K562 (cell line): Measurements from ENCODE around the gene DCLK3.

ENCODE experiments used
- BMI1 ChIP-seq: fragments of 150-350 bp; IDR thresholded peaks from 2 replicates; pipeline ENCODE4 v1.6.1; 2014; ENCODE audit warnings: low read length
- CBX3 ChIP-seq, 2 experiments: IDR thresholded peaks; 1 replicate in 1 of 2; 2 replicates in 1 of 2; pipeline ENCODE4 v1.6.1; 2012; ENCODE audit warnings: inconsistent platforms in 2 of 2, low read length in 2 of 2, borderline replicate concordance in 1 of 2, control low read depth in 1 of 2
- EP300 ChIP-seq: IDR thresholded peaks from 2 replicates; pipeline ENCODE4 v1.6.1; 2012; ENCODE audit warnings: low read length, improper control_type of control experiment
- EZH2 ChIP-seq: IDR thresholded peaks from 2 replicates; pipeline ENCODE4 v1.6.1; 2012; ENCODE audit warnings: low read depth, mild to moderate bottlenecking, inconsistent platforms, low read length, borderline replicate concordance
- KLF16 ChIP-seq: IDR thresholded peaks from 2 replicates; pipeline ENCODE4 v1.6.1; 2016; ENCODE audit warnings: antibody characterized with exemption
- NELFE ChIP-seq: IDR thresholded peaks from 2 replicates; pipeline ENCODE4 v1.6.1; 2011; ENCODE audit warnings: mild to moderate bottlenecking; ENCODE audit not compliant: insufficient read depth, insufficient read length
- SAP30 ChIP-seq: fragments of 200-600 bp; sonication (generic); IDR thresholded peaks from 2 replicates; pipeline ENCODE4 v1.6.1; 2012; ENCODE audit warnings: borderline replicate concordance, low read depth, mild to moderate bottlenecking, moderate library complexity, low read length, control low read depth, inconsistent platforms; ENCODE audit not compliant: insufficient read depth, poor library complexity, severe bottlenecking

- no peak for TF ChIP-seq EP300
- TF ChIP-seq KLF16 = no peak
- no peak for TF ChIP-seq NELFE
- TF ChIP-seq BMI1 = no peak
- TF ChIP-seq SAP30 = no peak
- TF ChIP-seq EZH2 = no peak
- TF ChIP-seq CBX3 (IDR thresholded peaks at IDR 0.05; ENCODE audit: borderline replicate concordance in 1 of 2, low read length in 2 of 2) = no peak
Observed at GRCh38 chr3:36734742-36735141, 29.6 kb downstream of the DCLK3 start.
